ENCODE results near the gene SCO2.
A peak's percentile ranks its signal among the peaks of the same experiment; 100 is the strongest.

Gene SCO2

GRCh38 chr22:50525104-50525857, at the start of gene SCO2 (continued):
- TF ChIP-seq ZNF518A (tag by site-specific recombination; conservative IDR thresholded peaks at IDR 0.05; ENCODE audit: low read depth) (no peak), ZFP41 (tag by site-specific recombination; IDR thresholded peaks at IDR 0.05; ENCODE audit: borderline replicate concordance) (no peak), REST (tag by site-specific recombination; IDR thresholded peaks at IDR 0.05) (no peak), MEIS1 (CRISPR knock-in tag; IDR thresholded peaks at IDR 0.05; ENCODE audit: borderline replicate concordance) (no peak), ZNF132 (tag by site-specific recombination; IDR thresholded peaks at IDR 0.05; ENCODE audit: borderline replicate concordance) (no peak), ZNF426 (tag by site-specific recombination; IDR thresholded peaks at IDR 0.05) (no peak), ATF2 (tag by site-specific recombination; IDR thresholded peaks at IDR 0.05; ENCODE audit: low read depth) (no peak), ZNF274 (IDR thresholded peaks at IDR 0.05; ENCODE audit: low read length) (no peak), ZNF274 (tag by site-specific recombination; IDR thresholded peaks at IDR 0.05; ENCODE audit: borderline replicate concordance) (no peak), GLIS1 (tag by site-specific recombination; IDR thresholded peaks at IDR 0.05) (peak; percentile 94), ZNF488 (tag by site-specific recombination; IDR thresholded peaks at IDR 0.05) (no peak), ZBTB21 (tag by site-specific recombination; IDR thresholded peaks at IDR 0.05) (no peak), ZNF776 (tag by site-specific recombination; IDR thresholded peaks at IDR 0.05; ENCODE audit: borderline replicate concordance) (no peak), PBX3 (CRISPR knock-in tag; IDR thresholded peaks at IDR 0.05) (peak; percentile 84; the same call in 1 of the 2 replicates), SP3 (tag by site-specific recombination; IDR thresholded peaks at IDR 0.05) (no peak; the same call in none of the 2 replicates), TCF7L2 (IDR thresholded peaks at IDR 0.05; ENCODE audit: borderline replicate concordance, low read depth, low read length) (no peak), ZNF830 (tag by site-specific recombination; IDR thresholded peaks at IDR 0.05; ENCODE audit: low read depth) (no peak), ZNF626 (tag by site-specific recombination; IDR thresholded peaks at IDR 0.05) (no peak), ZNF175 (tag by site-specific recombination; IDR thresholded peaks at IDR 0.05) (no peak)
- TF ChIP-seq, protein P1, sequence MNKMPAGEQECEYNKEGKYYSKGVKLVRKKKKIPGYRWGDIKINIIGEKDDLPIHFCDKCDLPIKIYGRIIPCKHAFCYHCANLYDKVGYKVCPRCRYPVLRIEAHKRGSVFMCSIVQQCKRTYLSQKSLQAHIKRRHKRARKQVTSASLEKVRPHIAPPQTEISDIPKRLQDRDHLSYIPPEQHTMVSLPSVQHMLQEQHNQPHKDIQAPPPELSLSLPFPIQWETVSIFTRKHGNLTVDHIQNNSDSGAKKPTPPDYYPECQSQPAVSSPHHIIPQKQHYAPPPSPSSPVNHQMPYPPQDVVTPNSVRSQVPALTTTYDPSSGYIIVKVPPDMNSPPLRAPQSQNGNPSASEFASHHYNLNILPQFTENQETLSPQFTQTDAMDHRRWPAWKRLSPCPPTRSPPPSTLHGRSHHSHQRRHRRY (tag by site-specific recombination; IDR thresholded peaks at IDR 0.05), result peak; percentile 70
